ENCODE results near the gene ADD2.

DNA sequence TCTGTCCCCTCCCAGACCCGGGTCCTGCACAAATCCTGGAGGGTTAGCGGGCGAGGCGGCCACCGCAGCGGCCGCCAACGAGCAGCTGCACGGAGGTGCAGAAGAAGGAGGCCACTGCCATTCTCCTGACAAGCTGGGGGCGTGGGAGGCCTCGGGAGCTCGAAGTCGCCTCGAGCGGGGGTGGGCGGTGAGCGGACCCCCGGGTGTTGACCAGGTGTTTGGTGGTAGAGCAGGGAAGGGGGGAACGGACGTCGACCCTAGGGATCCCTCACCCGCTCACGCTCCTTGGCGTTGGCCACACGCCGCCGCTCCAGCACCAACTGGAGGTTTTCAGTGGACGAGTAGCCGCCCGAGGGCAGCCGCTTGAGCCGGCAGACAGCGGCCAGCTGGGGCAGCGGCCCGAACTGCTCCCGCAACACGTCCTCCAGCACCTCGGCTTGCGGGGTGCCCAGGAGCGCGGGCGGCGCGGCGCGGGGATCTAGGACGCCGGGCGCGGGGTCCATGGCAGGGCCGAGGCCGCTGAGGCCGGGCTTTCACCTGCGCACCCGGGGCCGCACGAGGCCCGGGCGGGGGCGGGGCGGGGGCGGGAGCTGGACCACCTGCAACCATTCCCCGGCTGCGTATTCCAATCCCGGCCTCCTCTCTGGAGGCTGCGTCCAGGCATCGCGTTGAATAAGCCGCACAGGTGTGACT is 22.3 kb upstream of the ADD2 start, which contains the start of gene FIGLA:
- TF ChIP-seq, protein P1, sequence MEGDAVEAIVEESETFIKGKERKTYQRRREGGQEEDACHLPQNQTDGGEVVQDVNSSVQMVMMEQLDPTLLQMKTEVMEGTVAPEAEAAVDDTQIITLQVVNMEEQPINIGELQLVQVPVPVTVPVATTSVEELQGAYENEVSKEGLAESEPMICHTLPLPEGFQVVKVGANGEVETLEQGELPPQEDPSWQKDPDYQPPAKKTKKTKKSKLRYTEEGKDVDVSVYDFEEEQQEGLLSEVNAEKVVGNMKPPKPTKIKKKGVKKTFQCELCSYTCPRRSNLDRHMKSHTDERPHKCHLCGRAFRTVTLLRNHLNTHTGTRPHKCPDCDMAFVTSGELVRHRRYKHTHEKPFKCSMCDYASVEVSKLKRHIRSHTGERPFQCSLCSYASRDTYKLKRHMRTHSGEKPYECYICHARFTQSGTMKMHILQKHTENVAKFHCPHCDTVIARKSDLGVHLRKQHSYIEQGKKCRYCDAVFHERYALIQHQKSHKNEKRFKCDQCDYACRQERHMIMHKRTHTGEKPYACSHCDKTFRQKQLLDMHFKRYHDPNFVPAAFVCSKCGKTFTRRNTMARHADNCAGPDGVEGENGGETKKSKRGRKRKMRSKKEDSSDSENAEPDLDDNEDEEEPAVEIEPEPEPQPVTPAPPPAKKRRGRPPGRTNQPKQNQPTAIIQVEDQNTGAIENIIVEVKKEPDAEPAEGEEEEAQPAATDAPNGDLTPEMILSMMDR (IDR thresholded peaks at IDR 0.05) = no peak
- TF ChIP-seq POLR2A (IDR thresholded peaks at IDR 0.05) = no peak

Data from adrenal gland (tissue), 5 donors.